H9 (cell line): ENCODE results near the gene GMCL1. TPM values are rescaled to one million over a fixed set of nuclear protein-coding genes. Genes with fewer than 3 reads are reported as not detected.

Experiments used
- DNase-seq: peaks from one replicate; pipeline ENCODE4 v3.0.0-alpha.2; 2017
- H2AFZ ChIP-seq: one replicate; pipeline ENCODE4 v1.6.1; 2013; ENCODE audit warnings: mild to moderate bottlenecking, low read length, control low read depth, moderate library complexity
- H2AK5ac ChIP-seq: 2 replicates; pipeline ENCODE4 v1.6.1; 2013; ENCODE audit warnings: low read length, control low read depth, mixed read lengths; ENCODE audit not compliant: insufficient read length
- H2BK120ac ChIP-seq: one replicate; pipeline ENCODE4 v1.6.1; 2013; ENCODE audit warnings: low read depth, mild to moderate bottlenecking, low read length, control low read depth, inconsistent platforms; ENCODE audit not compliant: poor library complexity, severe bottlenecking
- H2BK12ac ChIP-seq: 2 replicates; pipeline ENCODE4 v1.6.1; 2013; ENCODE audit warnings: low read length, control low read depth, mixed read lengths, low read depth; ENCODE audit not compliant: insufficient read length
- H2BK15ac ChIP-seq: 2 replicates; pipeline ENCODE4 v1.6.1; 2013; ENCODE audit warnings: low read depth, low read length, control low read depth
- H2BK20ac ChIP-seq: one replicate; pipeline ENCODE4 v1.6.1; 2013; ENCODE audit warnings: low read depth, mild to moderate bottlenecking, low read length, control low read depth, inconsistent platforms; ENCODE audit not compliant: poor library complexity, severe bottlenecking
- H2BK5ac ChIP-seq: 2 replicates; pipeline ENCODE4 v1.6.1; 2013; ENCODE audit warnings: low read length, control low read depth, mixed read lengths; ENCODE audit not compliant: insufficient read length
- H3K14ac ChIP-seq: 2 replicates; pipeline ENCODE4 v1.6.1; 2013; ENCODE audit warnings: low read length, control low read depth; ENCODE audit not compliant: insufficient read depth
- H3K18ac ChIP-seq: 2 replicates; pipeline ENCODE4 v1.6.1; 2013; ENCODE audit warnings: low read depth, mild to moderate bottlenecking, mixed read lengths, low read length, control low read depth; ENCODE audit not compliant: insufficient read length
- H3K23ac ChIP-seq: 2 replicates; pipeline ENCODE4 v1.6.1; 2013; ENCODE audit warnings: low read length, control low read depth, mixed read lengths, low read depth; ENCODE audit not compliant: insufficient read length
- H3K23me2 ChIP-seq: 2 replicates; pipeline ENCODE4 v1.6.1; 2013; ENCODE audit warnings: low read depth, mild to moderate bottlenecking, mixed read lengths, low read length, control low read depth; ENCODE audit not compliant: insufficient read length, poor library complexity, severe bottlenecking
- H3K27ac ChIP-seq: 2 replicates; pipeline ENCODE4 v1.5.1; 2013; ENCODE audit warnings: low read length, control low read depth, mixed read lengths, low read depth; ENCODE audit not compliant: insufficient read length
- H3K27me3 ChIP-seq: 2 replicates; pipeline ENCODE4 v1.6.1; 2013; ENCODE audit warnings: low read length, control low read depth, inconsistent platforms; ENCODE audit not compliant: insufficient read depth
- H3K4ac ChIP-seq: 2 replicates; pipeline ENCODE4 v1.6.1; 2013; ENCODE audit warnings: low read depth, mild to moderate bottlenecking, control low read depth, inconsistent platforms, low read length, moderate library complexity
- H3K4me1 ChIP-seq: 2 replicates; pipeline ENCODE4 v1.6.1; 2013; ENCODE audit warnings: low read length, control low read depth, inconsistent platforms; ENCODE audit not compliant: insufficient read depth
- H3K4me2 ChIP-seq: 2 replicates; pipeline ENCODE4 v1.6.1; 2013; ENCODE audit warnings: low read length, control low read depth, mixed read lengths; ENCODE audit not compliant: insufficient read length, insufficient read depth
- H3K56ac ChIP-seq: 2 replicates; pipeline ENCODE4 v1.6.1; 2013; ENCODE audit warnings: low read depth, mild to moderate bottlenecking, mixed read lengths, low read length, control low read depth; ENCODE audit not compliant: insufficient read length
- H3K79me1 ChIP-seq: 2 replicates; pipeline ENCODE4 v1.6.1; 2013; ENCODE audit warnings: low read depth, mild to moderate bottlenecking, moderate library complexity, low read length, control low read depth, inconsistent platforms; ENCODE audit not compliant: insufficient read depth, poor library complexity, severe bottlenecking
- H3K79me2 ChIP-seq: 2 replicates; pipeline ENCODE4 v1.6.1; 2013; ENCODE audit warnings: low read length, control low read depth, inconsistent platforms; ENCODE audit not compliant: insufficient read depth
- H3K9ac ChIP-seq: 2 replicates; pipeline ENCODE4 v1.6.1; 2013; ENCODE audit warnings: low read length, control low read depth, mixed read lengths; ENCODE audit not compliant: insufficient read length; ENCODE audit errors: extremely low read depth
- H3K9me3 ChIP-seq: one replicate; pipeline ENCODE4 v1.6.1; 2013; ENCODE audit warnings: low read depth, low read length, inconsistent platforms; ENCODE audit not compliant: control insufficient read depth
- H3T11ph ChIP-seq: one replicate; pipeline ENCODE4 v1.6.1; 2013; ENCODE audit warnings: mild to moderate bottlenecking, low read length, control low read depth, inconsistent platforms
- H4K20me1 ChIP-seq: one replicate; pipeline ENCODE4 v1.6.1; 2013; ENCODE audit not compliant: control insufficient read depth, insufficient read length, insufficient read depth
- H4K5ac ChIP-seq: 2 replicates; pipeline ENCODE4 v1.6.1; 2013; ENCODE audit warnings: low read depth, mild to moderate bottlenecking, mixed read lengths, low read length, control low read depth; ENCODE audit not compliant: insufficient read length
- H4K8ac ChIP-seq: replicated peaks from 2 replicates; pipeline ENCODE4 v1.6.1; 2013; ENCODE audit warnings: low read length, control low read depth, mixed read lengths, low read depth; ENCODE audit not compliant: insufficient read length
- H4K91ac ChIP-seq: 2 replicates; pipeline ENCODE4 v1.6.1; 2013; ENCODE audit warnings: low read depth, mild to moderate bottlenecking, moderate library complexity, mixed read lengths, low read length, control low read depth; ENCODE audit not compliant: insufficient read length
- H3K27ac Mint-ChIP-seq, 3 experiments: 2 replicates in 2 of 3; 3 replicates in 1 of 3; pipeline ENCODE4 v1.8.0; 2020 to 2021; ENCODE audit warnings: mixed read lengths in 3 of 3, mild to moderate bottlenecking in 1 of 3, moderate library complexity in 1 of 3
- H3K27me3 Mint-ChIP-seq: 2 replicates; pipeline ENCODE4 v1.8.0; 2021; ENCODE audit warnings: low read depth, mild to moderate bottlenecking, moderate library complexity, mixed read lengths
- H3K36me3 Mint-ChIP-seq, 3 experiments: 2 replicates in 2 of 3; 3 replicates in 1 of 3; pipeline ENCODE4 v1.8.0; 2020 to 2021; ENCODE audit warnings: low read depth in 3 of 3, mixed read lengths in 3 of 3; ENCODE audit not compliant: insufficient read depth in 1 of 3
- H3K4me1 Mint-ChIP-seq, 2 experiments: 2 replicates each; pipeline ENCODE4 v1.8.0; 2020; ENCODE audit warnings: mixed read lengths in 2 of 2
- H3K4me3 Mint-ChIP-seq, 2 experiments: 2 replicates in 1 of 2; 3 replicates in 1 of 2; pipeline ENCODE4 v1.8.0; 2020 to 2021; ENCODE audit warnings: mild to moderate bottlenecking in 2 of 2, mixed read lengths in 2 of 2, moderate library complexity in 1 of 2
- H3K9me3 Mint-ChIP-seq, 2 experiments: 2 replicates in 1 of 2; 3 replicates in 1 of 2; pipeline ENCODE4 v1.8.0; 2020; ENCODE audit warnings: mild to moderate bottlenecking in 2 of 2, mixed read lengths in 2 of 2, moderate library complexity in 1 of 2
- CTCF ChIP-seq: fragments of 200-600 bp; sonication (generic); conservative IDR thresholded peaks from 3 replicates; pipeline ENCODE4 v1.8.0; 2021; ENCODE audit warnings: antibody characterized with exemption, mild to moderate bottlenecking
- WGBS: extraction: QIAGEN DNeasy Blood & Tissue Kit; methylation state at CpG from one replicate; pipeline ENCODE4 v1.1.7; 2013; ENCODE audit warnings: missing lambda C conversion rate, low lambda C conversion rate, mixed read lengths; ENCODE audit not compliant: insufficient read length; ENCODE audit errors: extremely low coverage; 5-methylcytosine and 5-hydroxymethylcytosine counted together
- total RNA-seq: library from RNA; stranded (reverse); gene quantifications from 2 replicates; pipeline ENCODE4 v1.2.1, GENCODE V29; 2021

The GMCL1 gene
- total RNA-seq, 1 experiment from 2014 or later: 18.6 TPM

- Histone ChIP-seq H4K5ac (no peak overlapping the region), H3K9me3 (no peaks in the 10 kb centered on the region), H2BK20ac (no peak overlapping the region), H3K14ac (no peak overlapping the region), H3K23me2 (no peaks in the 10 kb centered on the region), H3K27ac (no peak overlapping the region), H3K79me1 (no peaks in the 10 kb centered on the region), H3K27me3 (no peaks in the 10 kb centered on the region), H3K4me1 (no peaks in the 10 kb centered on the region), H3T11ph (no peak overlapping the region), H4K91ac (no peak overlapping the region), H2BK12ac (no peak overlapping the region), H3K23ac (no peak overlapping the region), H2AK5ac (no peak overlapping the region), H3K79me2 (no peaks in the 10 kb centered on the region), H3K4ac (no peak overlapping the region), H4K20me1 (no peaks in the 10 kb centered on the region), H2BK120ac (no peak overlapping the region), H3K56ac (no peak overlapping the region), H3K9ac (no peak overlapping the region), H4K8ac (no peak overlapping the region), H3K18ac (no peak overlapping the region), H3K4me2 (no peak overlapping the region), H2AFZ (no peak overlapping the region), H2BK15ac (no peak overlapping the region), H2BK5ac (no peak overlapping the region)
- Mint-ChIP-seq H3K4me1 (peaks cover 6 to 10% of the 10 kb centered on the region in 2 experiments), H3K9me3 (no peaks in the 10 kb centered on the region), H3K27me3 (no peaks in the 10 kb centered on the region), H3K4me3 (no peak overlapping the region), H3K36me3 (peaks cover 0 to 4% (median 0%) of the 10 kb centered on the region in 3 experiments; a peak in 1 of 7 replicates), H3K27ac (no peak overlapping the region)
- no peak for TF ChIP-seq CTCF
- DNase-seq: no peak
- no CpG with 5 or more reads among the region's 1 CpG for WGBS
Observed at GRCh38 chr2:69805887-69806286, 23.6 kb upstream of the GMCL1 start.
